ENCODE data around the gene DTD2.

DTD2 gene

DNA sequence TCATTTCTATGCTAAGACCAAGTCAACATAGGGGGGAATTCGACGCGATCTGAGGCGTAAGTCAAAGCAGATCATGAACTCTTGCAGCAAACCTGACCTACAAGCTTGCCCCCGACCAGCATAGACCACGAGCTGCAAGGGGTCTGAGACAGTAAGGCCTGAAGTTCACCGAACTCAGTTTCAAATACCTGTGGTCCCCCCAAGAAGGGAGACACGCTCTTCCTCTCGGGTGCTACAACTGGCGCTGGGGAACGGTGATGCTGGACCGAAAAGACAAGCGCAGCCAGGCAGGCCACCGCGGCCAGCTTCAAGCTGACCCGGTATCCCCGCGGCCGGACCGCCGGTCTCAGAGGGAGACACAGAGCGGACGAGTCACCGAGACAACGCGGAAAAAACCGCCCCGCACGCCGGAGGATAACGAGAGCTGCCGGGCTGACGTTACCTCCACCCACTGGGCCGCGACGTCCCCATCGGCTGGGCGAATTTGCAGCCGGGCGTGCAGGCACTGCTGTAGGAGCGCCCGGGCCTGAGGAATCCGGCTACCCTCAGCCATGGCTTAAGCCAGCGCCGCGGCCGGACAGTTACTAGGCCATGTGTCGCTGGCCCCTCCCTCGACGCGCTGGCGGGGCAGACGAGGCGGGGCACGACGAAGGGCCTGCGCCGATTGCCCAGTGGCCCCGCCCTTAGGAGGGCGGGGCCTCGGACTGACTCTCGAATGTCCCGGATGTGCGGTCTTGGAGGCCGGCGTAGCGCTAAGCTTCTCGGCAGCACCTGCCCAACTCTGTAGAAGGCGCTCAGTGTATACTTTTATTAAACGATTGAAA is at the start of gene DTD2:
Gene DTD2, minus strand, starts transcription at position 666 of the 824 bp plus-strand sequence. Its CDS starts 113 bp downstream, at position 553.
- Histone ChIP-seq H3K36me3 (ENCODE audit: control insufficient read depth, insufficient read depth, low read length) (no peaks in the 10 kb centered on the region), H3K27me3 (ENCODE audit: control insufficient read depth, insufficient read depth, low read length) (no peaks in the 10 kb centered on the region), H3K9ac (ENCODE audit: low read length) (peak within 1 kb of the TSS; percentile 81), H3K4me1 (ENCODE audit: control insufficient read depth, insufficient read depth, low read length) (peaks cover 7% of the 10 kb centered on the region), H3K4me3 (ENCODE audit: low read length) (peak within 1 kb of the TSS; percentile 71), H3K9me3 (ENCODE audit: control insufficient read depth, low read length) (no peaks in the 10 kb centered on the region)

DNA sequence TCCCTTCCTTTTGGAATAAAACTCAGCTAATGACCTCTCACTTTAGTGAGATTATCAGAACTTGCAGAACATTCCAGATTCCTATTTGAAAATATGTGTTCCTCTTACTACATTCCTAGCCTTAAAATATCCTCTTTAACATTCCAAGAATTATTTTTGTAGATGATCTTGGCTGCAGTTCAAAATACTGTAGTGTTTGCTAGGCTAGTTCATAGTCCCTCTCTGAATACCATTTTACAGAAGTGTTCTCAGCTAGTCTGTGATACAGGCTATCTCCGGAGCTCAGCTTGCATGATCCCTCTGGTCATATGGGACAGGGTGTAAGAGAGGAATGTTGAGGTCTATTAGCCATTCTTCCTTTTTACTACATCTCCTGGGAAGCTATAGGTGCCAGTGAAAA is 48.1 kb upstream of the DTD2 start:
- Histone ChIP-seq H3K27me3 (ENCODE audit: control insufficient read depth, insufficient read depth, low read length) (no peaks in the 10 kb centered on the region), H3K36me3 (ENCODE audit: control insufficient read depth, insufficient read depth, low read length) (no peaks in the 10 kb centered on the region), H3K9me3 (ENCODE audit: control insufficient read depth, low read length) (no peaks in the 10 kb centered on the region), H3K4me3 (ENCODE audit: low read length) (no peak overlapping the region), H3K4me1 (ENCODE audit: control insufficient read depth, insufficient read depth, low read length) (no peaks in the 10 kb centered on the region), H3K9ac (ENCODE audit: low read length) (no peak overlapping the region)

DNA sequence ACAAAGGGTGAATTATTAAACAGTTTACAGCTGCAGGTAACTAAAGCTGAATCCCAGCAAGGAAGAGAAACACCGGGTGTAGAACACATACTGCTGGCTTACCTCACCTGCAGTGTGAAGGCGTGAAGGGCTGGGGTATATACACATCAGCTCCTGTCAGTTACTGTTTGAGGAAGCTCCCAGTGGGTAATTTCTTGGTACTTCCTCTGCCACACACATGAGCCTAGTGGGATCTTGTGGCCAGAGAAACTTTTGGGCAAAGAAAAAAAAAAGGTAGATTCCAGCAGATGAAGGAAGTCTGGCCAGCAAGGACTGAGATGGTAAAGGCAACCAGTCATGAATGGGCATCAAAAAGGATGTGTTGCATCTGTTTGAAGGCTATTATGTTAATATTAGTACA is 44.6 kb upstream of the DTD2 start:
- no peaks in the 10 kb centered on the region for H3K4me1 ChIP-seq (ENCODE audit: control insufficient read depth, insufficient read depth, low read length)
- H3K9me3 ChIP-seq (ENCODE audit: control insufficient read depth, low read length): no peaks in the 10 kb centered on the region
- H3K27me3 ChIP-seq (ENCODE audit: control insufficient read depth, insufficient read depth, low read length): no peaks in the 10 kb centered on the region
- no peak overlapping the region for H3K4me3 ChIP-seq (ENCODE audit: low read length)
- H3K36me3 ChIP-seq (ENCODE audit: control insufficient read depth, insufficient read depth, low read length): no peaks in the 10 kb centered on the region
- no peak overlapping the region for H3K9ac ChIP-seq (ENCODE audit: low read length)

DNA sequence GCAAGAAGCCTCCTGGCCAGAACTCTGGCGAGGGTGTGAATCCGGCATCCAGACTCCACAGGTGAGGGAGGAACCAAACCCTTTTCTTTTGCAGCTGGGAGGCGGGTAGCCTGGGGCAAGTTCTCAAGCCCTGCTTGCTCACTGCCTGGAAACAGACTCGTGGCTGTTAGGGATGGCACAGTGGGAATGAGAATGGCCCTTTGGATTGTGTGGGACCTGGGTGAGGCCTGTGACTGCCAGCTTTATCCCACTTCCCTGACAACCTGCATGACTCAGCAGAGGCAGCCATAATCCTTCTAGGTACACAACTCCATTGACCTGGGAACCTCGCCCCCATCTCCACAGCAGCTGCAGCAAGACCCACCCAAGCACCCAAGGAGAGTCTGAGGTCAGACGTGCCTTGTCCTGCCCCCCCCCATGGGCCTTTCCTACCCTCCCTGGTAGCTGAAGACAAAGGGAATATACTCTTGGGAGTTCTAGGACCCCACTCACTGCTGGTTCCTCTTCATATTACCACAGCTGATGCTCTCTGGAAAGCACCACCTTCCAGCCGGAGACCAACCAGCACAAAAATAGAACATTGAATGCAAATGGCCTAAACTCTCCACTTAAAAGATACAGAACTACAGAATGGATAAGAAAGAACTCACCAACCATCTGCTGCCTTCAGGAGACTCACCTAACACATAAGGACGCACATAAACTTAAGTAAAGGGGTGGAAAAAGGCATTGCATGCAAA is 35.6 kb upstream of the DTD2 start:
- Histone ChIP-seq H3K4me1 (ENCODE audit: control insufficient read depth, insufficient read depth, low read length) (no peaks in the 10 kb centered on the region), H3K27me3 (ENCODE audit: control insufficient read depth, insufficient read depth, low read length) (no peaks in the 10 kb centered on the region), H3K36me3 (ENCODE audit: control insufficient read depth, insufficient read depth, low read length) (no peaks in the 10 kb centered on the region), H3K9me3 (ENCODE audit: control insufficient read depth, low read length) (no peaks in the 10 kb centered on the region), H3K4me3 (ENCODE audit: low read length) (no peak overlapping the region), H3K9ac (ENCODE audit: low read length) (no peak overlapping the region)

DNA sequence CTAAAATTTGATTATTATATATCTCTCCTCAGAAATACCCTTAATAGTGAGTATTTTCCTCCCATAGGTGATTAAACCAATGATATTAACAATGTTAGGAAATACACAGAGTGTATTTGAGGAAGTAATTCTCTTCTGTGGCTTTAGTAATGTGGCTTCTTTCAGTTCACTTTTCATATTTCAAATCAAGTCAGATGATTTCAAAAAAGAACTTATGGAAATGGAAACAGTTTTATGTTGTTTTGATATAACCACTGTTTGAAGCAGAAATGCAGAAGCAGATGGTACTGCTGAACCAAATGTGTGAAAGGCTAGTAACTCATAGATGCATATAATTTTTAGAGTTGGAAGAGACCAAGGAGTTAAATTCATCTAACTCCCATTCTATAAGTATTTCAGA is 32.4 kb upstream of the DTD2 start:
- Histone ChIP-seq H3K9ac (ENCODE audit: low read length) (no peak overlapping the region), H3K27me3 (ENCODE audit: control insufficient read depth, insufficient read depth, low read length) (no peaks in the 10 kb centered on the region), H3K36me3 (ENCODE audit: control insufficient read depth, insufficient read depth, low read length) (no peaks in the 10 kb centered on the region), H3K4me1 (ENCODE audit: control insufficient read depth, insufficient read depth, low read length) (no peaks in the 10 kb centered on the region), H3K9me3 (ENCODE audit: control insufficient read depth, low read length) (no peaks in the 10 kb centered on the region), H3K4me3 (ENCODE audit: low read length) (no peak overlapping the region)

DNA sequence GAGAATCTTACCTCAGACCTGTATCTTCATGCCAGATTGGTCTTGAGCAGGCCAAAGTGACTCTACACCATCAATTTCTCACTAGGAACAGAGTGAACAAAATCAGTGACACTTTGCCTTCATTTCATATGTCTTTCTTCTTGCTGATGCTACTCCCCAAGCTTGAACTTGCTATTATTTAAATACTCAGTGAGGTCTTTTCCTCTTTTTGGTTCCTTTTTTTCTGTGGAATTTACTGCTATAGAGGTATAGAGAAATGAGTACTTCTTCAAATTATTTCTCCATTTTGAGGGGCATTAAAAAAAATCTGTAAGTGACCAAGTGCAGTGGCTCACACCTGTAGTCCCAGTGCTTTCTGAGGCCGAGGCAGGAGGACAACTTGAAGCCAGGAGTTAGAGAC is 30.6 kb upstream of the DTD2 start, which contains the start of gene GPR33:
Gene GPR33, minus strand, starts transcription at position 154 of the 400 bp plus-strand sequence. CDS start 4,074 bp downstream, outside the sequence.
- Histone ChIP-seq H3K9ac (ENCODE audit: low read length) (no peak within 1 kb of the TSS), H3K9me3 (ENCODE audit: control insufficient read depth, low read length) (no peaks in the 10 kb centered on the region), H3K4me3 (ENCODE audit: low read length) (no peak within 1 kb of the TSS), H3K36me3 (ENCODE audit: control insufficient read depth, insufficient read depth, low read length) (no peaks in the 10 kb centered on the region), H3K27me3 (ENCODE audit: control insufficient read depth, insufficient read depth, low read length) (no peaks in the 10 kb centered on the region), H3K4me1 (ENCODE audit: control insufficient read depth, insufficient read depth, low read length) (no peaks in the 10 kb centered on the region)

DNA sequence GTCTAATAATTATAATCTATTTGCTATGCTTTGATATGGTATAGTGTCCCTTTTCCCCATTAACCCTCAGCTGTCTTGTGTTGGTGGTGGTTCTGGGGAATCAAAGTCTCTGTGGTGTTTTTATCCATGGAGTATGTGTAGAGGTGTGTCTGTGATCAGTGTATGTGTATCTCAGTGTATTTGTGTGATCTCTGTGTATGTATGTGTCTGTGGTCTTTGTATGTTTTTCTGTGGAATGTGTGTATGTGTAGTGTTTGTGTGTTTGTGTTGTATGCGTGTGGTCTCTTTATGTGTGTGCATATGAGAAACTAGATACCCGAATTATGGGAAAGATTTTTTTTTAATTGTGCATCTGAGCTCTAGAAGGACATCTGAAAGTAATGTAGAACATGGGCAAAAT is 29.5 kb upstream of the DTD2 start:
- no peak overlapping the region for H3K9ac ChIP-seq (ENCODE audit: low read length)

DNA sequence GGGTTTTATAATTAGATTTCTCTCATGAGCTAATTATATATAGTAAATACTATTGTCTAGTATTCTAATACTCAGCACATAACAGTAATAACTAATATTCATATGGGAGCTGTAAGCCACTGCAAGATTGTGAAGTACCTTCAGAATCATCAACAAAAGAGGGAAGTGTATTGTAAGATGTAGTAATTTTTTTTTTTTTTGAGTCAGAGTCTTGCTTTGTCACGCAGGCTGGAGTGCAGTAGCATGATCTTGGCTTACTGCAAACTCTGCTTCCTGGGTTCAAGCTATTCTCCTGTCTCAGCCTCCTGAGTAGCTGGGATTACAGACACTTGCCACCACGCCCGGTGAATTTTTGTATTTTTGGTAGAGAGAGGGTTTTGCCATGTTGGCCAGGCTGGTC is 27.4 kb upstream of the DTD2 start:
- Histone ChIP-seq H3K4me1 (ENCODE audit: control insufficient read depth, insufficient read depth, low read length) (no peaks in the 10 kb centered on the region), H3K9me3 (ENCODE audit: control insufficient read depth, low read length) (no peaks in the 10 kb centered on the region), H3K9ac (ENCODE audit: low read length) (no peak overlapping the region), H3K4me3 (ENCODE audit: low read length) (no peak overlapping the region), H3K36me3 (ENCODE audit: control insufficient read depth, insufficient read depth, low read length) (no peaks in the 10 kb centered on the region), H3K27me3 (ENCODE audit: control insufficient read depth, insufficient read depth, low read length) (no peaks in the 10 kb centered on the region)

More for the DNA sequence above, 29.5 kb upstream of the DTD2 start:
- no peaks in the 10 kb centered on the region for H3K9me3 ChIP-seq (ENCODE audit: control insufficient read depth, low read length)
- no peaks in the 10 kb centered on the region for H3K36me3 ChIP-seq (ENCODE audit: control insufficient read depth, insufficient read depth, low read length)
- H3K4me1 ChIP-seq (ENCODE audit: control insufficient read depth, insufficient read depth, low read length): no peaks in the 10 kb centered on the region
- H3K4me3 ChIP-seq (ENCODE audit: low read length): no peak overlapping the region
- no peaks in the 10 kb centered on the region for H3K27me3 ChIP-seq (ENCODE audit: control insufficient read depth, insufficient read depth, low read length)

DNA sequence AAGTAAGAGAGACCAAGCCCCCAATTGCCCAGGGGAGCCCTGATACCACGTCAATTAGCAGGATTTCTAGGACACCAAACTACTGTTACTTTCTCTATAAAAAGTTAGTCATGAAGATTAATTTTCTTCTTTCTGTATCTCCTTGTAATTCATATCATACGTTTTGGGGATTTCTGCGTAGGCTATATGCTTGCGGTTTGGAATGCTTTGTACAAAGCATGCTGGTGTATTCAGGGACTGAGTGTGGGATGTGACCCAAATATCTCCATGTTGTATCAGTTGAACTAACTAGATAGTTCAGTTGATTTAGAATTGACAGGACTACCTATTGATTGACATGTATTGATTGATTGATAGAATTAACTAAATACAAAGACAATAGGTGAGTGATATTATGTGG is 22.9 kb upstream of the DTD2 start:
- peaks cover 4% of the 10 kb centered on the region for H3K27me3 ChIP-seq (ENCODE audit: control insufficient read depth, insufficient read depth, low read length)
- no peaks in the 10 kb centered on the region for H3K4me1 ChIP-seq (ENCODE audit: control insufficient read depth, insufficient read depth, low read length)
- H3K9me3 ChIP-seq (ENCODE audit: control insufficient read depth, low read length): no peaks in the 10 kb centered on the region
- H3K36me3 ChIP-seq (ENCODE audit: control insufficient read depth, insufficient read depth, low read length): no peaks in the 10 kb centered on the region
- H3K4me3 ChIP-seq (ENCODE audit: low read length): no peak overlapping the region
- no peak overlapping the region for H3K9ac ChIP-seq (ENCODE audit: low read length)

DNA sequence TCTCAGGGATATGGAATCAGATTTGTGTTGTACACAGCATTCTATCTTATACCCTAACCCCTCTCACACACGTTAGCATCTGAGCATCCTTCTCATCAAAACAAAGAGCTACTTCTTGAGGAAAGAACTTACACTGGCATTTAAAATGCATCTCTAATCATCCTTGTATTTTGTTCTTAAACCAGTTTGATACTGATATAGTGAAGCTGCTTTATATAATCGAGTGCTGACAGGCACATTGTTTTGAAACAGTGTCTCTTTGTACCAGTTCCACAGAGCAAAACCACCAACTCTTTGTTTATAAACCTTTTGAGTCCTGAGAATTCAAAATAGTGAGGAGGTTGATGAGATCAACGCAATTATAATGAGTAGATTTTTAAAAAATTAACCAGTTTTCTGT is 21.7 kb upstream of the DTD2 start:
- peaks cover 4% of the 10 kb centered on the region for H3K27me3 ChIP-seq (ENCODE audit: control insufficient read depth, insufficient read depth, low read length)
- no peak overlapping the region for H3K9ac ChIP-seq (ENCODE audit: low read length)
- H3K4me3 ChIP-seq (ENCODE audit: low read length): no peak overlapping the region
- H3K36me3 ChIP-seq (ENCODE audit: control insufficient read depth, insufficient read depth, low read length): no peaks in the 10 kb centered on the region
- no peaks in the 10 kb centered on the region for H3K9me3 ChIP-seq (ENCODE audit: control insufficient read depth, low read length)
- no peaks in the 10 kb centered on the region for H3K4me1 ChIP-seq (ENCODE audit: control insufficient read depth, insufficient read depth, low read length)

DNA sequence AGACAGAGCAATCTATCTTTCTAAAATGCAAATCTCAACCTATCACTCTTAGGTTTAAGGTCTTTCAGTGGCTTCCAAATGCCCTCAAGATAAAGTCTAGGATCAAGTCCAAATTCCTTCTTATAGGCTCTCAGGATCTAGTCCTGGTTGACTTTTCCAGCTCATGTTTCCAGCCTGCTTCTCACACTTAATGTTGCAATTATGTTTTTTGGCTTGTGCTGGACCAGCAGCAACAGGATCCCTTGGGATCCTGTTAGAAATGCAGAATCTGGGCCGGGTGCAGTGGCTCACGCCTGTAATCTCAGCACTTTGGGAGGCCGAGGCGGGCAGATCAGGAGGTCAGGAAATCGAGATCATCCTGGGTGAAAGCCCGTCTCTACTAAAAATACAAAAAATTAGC is 19.9 kb upstream of the DTD2 start:
- Histone ChIP-seq H3K36me3 (ENCODE audit: control insufficient read depth, insufficient read depth, low read length) (no peaks in the 10 kb centered on the region), H3K9ac (ENCODE audit: low read length) (no peak overlapping the region), H3K4me3 (ENCODE audit: low read length) (no peak overlapping the region), H3K27me3 (ENCODE audit: control insufficient read depth, insufficient read depth, low read length) (peaks cover 4% of the 10 kb centered on the region), H3K9me3 (ENCODE audit: control insufficient read depth, low read length) (no peaks in the 10 kb centered on the region), H3K4me1 (ENCODE audit: control insufficient read depth, insufficient read depth, low read length) (no peaks in the 10 kb centered on the region)

DNA sequence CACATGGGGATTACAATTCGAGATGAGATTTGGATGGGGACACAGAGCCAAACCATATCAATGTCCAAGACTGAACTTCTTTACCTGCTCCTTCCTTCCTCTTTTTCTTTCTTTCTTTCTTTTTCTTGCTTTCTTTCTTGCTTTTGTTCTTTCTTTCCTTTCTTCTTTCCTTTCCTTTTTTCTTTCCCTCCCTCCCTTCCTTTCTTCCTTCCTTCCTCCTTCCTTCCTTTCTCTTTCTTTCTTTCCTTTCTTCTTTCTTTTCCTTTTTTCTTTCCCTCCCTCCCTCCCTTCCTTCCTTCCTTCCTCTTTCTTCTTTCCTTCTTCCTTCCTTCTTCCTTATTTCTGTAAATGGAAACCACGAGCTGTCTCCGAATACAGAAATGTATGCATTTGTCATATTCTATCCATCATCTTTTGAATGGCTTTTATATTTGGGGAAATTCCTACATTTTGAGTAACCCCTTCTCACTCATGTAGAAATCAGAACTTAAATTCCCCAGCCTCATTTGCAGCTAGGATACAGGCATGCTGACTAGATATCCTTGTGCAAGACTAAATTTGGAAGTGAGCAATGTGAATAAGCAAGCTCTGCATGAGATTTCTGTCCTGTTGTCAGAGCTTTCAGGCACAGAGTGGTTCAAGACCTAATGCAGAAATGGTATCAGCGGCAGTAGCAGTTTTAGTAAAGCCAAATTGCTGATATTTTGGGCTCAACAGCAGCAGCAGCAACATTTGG is 19.0 kb upstream of the DTD2 start:
- H3K9me3 ChIP-seq (ENCODE audit: control insufficient read depth, low read length): no peaks in the 10 kb centered on the region
- no peaks in the 10 kb centered on the region for H3K36me3 ChIP-seq (ENCODE audit: control insufficient read depth, insufficient read depth, low read length)
- no peak overlapping the region for H3K9ac ChIP-seq (ENCODE audit: low read length)
- no peaks in the 10 kb centered on the region for H3K4me1 ChIP-seq (ENCODE audit: control insufficient read depth, insufficient read depth, low read length)
- H3K4me3 ChIP-seq (ENCODE audit: low read length): no peak overlapping the region
- peaks cover 4% of the 10 kb centered on the region for H3K27me3 ChIP-seq (ENCODE audit: control insufficient read depth, insufficient read depth, low read length)
